ENCODE data around the gene LCE3A.
"Not testable (repeated sequence)": the region's sequence is repeated elsewhere in the genome, so short reads cannot be mapped to it uniquely, and the experiment has no call there.

Gene LCE3A, protein sequence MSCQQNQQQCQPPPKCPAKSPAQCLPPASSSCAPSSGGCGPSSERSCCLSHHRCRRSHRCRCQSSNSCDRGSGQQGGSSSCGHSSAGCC

DNA sequence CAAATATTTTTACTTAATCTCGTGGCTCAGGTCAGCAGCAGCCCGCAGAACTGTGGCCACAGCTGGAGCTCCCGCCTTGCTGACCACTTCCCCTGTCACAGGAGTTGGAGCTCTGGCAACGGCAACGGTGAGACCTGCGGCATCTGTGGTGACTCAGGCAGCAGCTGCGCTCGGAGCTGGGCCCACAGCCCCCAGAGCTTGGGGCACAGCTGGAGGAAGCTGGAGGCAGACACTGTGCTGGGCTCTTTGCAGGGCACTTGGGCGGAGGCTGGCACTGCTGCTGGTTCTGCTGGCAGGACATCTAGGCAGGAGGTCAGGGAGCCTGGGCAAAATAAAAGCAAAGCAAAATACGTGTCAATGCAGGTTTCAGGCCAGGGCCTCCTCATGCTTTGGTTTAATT is at the start of gene LCE3A:
Gene LCE3A, minus strand, starts transcription at position 301 of the 400 bp plus-strand sequence. Its CDS starts 0 bp downstream, at position 301.
- no peak for DNase-seq

DNA sequence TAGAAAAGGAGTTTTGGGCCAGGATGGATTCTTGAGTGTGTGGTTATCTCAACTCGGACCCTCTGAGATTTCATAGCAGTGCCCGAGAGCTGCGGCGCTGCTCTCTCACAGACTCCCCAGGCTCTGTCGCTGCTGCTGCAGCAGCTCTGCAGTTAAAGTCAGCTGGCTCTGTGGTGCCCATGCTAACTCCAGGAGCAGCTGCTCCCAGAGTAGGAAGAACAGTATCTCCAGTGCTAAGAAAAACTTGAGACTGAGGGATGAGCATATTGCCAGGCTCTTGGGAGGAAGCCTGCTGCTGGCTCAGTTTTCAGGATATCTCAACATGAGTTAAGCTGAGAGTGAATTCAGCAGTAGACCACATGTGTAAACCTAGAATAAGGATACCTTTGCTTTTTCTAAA is 44.7 kb upstream of the LCE3A start:
- DNase-seq: no peak

DNA sequence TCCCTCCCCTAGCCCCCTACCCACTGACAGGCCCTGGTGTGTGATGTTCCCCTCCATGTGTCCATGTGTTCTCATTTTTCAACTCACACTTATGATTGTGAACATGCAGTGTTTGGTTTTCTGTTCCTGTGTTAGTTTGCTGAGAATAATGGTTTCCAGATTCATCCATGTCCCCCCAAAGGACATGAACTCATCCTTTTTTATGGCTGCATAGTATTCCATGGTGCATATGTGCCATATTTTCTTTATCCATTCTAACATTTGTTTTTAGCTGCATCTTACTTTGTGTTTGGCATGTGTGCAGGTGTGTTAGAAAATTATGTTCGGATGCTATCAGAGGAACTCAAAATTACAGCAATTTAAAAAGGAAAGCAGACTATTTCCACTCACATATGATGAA is 43.3 kb upstream of the LCE3A start:
- DNase-seq: not testable (repeated sequence)

DNA sequence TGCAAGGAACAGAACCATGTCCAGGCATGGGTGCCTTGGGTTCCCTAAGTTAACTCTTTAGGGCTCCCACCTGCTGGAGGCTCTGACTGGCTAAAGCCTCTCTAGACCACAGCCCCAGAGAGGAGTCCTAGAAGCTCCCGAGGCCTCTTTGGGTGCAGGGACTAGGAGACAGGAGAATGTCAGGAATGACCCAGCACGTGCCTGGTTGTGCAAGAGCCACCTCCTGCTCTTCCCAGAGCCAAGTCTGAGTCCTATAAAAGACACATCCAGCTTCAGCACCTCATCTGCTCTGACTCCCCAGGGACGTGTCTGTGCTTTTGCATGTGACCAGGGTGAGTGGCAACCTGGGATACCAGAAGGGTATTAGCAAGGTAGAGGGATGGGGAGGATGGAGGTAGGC is 40.2 kb upstream of the LCE3A start, which contains the start of gene LCE2D:
Gene LCE2D, plus strand, starts transcription at position 283 of the 400 bp plus-strand sequence. CDS start 726 bp downstream, outside the sequence.
- DNase-seq: no peak

DNA sequence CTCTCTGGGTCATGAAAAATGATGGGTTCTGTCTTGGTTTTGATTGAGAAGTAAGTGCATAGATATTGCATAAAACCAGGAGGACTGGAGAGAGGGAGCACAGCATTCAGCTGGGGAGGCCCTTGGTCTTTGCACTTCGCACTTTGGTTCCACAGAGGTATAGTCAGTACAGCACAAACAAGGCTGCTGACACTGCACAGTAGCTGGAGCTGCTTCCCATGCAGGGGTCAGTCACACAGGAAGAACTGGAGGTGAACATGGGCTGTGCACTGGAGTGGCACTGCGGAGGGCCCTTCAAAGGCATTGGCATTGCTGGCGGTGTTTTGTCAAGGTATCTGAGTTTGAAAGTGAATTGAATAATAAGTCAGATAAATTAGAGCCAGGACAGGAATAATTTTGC is 35.7 kb upstream of the LCE3A start:
- DNase-seq: no peak

DNA sequence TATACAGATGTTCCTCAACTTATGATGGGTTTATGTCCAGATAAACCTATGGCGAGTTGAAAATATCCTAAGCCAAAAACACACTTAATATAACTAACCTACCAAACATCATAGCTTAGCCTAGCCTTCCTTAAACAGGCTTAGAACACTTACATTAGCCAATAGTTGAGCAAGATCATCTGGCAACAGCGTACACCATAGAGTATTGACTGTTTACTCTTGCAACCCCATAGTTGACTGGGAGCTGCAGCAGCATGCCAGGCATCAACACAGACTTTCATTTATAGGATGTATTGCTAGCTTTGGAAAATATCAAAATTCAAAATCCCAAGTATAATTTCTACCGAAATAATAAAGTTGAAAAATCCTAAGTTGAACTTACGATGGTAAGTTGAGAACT is 34.8 kb upstream of the LCE3A start:
- DNase-seq: no peak

DNA sequence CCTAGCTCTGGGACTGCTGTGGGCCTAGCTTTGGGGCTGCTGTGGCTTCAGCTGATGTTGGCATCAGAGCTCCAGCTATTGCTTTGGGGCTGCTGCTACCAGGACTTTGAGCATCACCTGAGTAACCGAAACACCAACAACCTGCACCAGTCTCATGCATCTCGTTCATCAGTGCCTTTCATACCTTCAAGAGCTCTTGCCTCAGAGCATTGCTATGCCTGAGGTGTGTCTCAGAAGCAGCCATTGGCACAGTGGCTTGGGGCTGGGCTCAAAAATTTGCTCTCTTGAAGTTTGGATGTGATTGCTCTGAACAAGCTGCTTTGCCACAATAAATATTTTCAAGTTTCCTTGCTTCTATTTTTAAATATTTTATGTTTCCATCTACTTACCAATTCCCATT is 33.6 kb upstream of the LCE3A start:
- DNase-seq: no peak

DNA sequence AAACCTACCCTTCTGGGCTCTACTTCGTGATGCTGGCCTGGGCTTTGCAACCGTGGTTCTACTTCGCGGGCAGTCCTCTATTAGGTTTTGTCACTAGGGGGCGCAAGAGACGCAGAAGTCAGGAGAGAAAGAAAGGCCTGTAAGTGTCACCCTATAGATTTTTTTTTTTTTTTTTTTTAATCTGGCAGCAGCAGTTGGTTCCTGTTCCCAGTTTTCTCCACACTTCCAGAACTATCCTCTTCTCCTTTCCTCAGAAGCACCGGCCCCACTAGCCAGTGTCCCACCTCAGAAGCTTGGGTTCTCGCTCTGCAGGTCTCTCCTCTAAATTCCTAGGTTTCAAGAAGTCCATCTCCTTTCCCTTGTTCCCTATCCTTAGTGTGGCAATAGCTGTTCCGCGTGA is 31.2 kb upstream of the LCE3A start:
- DNase-seq: no peak

DNA sequence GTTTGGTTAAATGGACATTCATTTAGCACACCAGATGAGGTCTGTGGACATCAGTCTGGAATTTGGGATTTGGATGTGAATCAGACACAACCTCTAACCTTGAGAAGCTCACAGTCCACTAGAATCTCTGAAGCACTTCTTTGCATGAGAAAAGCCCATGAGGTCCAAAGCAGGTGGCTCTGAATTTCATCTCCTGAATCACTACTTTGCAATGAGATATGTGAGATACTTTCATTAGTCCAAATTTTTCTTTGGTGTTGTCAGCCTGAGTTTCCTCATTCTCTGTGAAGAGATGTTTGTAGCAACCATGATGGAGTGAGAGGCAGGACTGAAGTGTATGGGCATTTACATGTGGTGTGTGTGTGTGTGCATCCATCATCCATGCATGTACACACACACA is 23.8 kb upstream of the LCE3A start:
- DNase-seq: no peak

DNA sequence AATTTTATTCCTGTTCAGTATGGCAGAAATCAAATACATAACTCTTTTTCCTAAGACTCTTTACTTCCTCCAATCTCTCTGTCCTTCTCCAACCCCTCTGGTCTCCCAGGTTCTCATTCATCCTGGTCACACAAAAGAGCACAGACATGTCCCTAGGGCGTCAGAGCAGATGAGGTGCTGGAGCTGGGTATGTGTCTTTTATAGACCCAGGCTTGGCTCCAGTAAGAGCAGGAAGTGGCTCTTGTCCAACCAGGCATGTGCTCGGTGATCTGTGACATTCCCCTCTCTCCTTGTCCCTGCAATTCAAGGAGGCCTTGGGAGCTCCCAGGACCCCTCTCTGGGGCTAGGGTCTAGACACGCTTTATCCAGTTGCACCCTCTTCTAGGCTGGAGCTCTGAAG is 22.2 kb upstream of the LCE3A start:
- DNase-seq: no peak

DNA sequence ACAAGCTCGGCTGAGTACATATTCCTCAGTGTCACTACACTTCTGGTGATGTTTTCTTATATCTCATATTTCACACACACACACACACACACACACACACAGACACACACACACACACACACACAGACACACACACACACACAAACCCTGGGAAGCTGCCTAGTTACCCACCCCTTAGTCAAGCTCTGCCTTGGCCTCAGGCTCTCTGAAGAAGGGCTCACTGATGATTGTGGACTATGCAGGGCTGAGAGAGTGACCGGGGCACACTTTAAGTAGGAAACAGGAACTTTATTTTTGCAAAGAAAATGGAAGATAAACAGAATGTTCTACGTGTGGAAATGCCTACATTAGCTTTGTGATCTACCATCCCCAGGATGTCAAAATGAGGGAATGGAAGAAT is 21.0 kb upstream of the LCE3A start:
- no peak for DNase-seq

DNA sequence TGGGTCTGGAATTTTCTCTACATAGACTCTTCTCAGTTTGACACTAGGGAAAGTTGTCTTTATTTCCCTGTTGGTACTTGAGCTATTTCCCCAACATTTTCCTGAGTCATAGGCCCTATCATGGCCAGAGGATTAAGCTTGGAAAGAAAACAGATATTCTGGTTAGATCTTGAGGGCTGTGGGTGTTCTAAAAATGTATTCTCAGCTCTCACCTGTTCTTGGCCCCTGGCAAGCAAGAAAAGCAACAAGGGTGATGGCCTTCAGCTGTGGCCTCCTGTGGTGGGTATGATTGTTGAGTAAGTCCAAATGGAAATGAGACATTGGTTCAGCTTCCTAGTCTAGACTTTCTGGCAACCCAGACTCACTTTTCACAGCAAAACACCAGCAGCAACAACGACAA is 17.4 kb upstream of the LCE3A start:
- no peak for DNase-seq

DNA sequence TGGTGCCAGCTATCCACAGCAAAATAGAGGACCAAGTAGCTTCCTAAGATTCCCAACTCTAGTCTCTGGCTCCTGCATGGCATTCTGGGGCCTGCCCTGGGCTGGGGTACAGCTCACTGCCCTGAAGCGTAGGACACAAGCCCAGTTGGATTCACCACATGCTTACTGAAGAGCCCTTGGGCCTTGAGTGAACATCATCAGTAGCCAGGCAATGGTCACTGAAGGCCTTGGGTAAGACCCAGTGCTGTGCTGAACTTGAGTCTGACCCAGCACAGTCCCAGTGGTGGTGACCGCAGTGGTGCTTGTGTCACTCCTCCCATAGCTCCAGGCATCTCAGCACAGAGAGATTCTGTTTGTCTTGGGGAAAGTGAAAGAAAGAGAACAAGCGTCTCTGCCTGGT is 7.7 kb upstream of the LCE3A start:
- no peak for DNase-seq

DNA sequence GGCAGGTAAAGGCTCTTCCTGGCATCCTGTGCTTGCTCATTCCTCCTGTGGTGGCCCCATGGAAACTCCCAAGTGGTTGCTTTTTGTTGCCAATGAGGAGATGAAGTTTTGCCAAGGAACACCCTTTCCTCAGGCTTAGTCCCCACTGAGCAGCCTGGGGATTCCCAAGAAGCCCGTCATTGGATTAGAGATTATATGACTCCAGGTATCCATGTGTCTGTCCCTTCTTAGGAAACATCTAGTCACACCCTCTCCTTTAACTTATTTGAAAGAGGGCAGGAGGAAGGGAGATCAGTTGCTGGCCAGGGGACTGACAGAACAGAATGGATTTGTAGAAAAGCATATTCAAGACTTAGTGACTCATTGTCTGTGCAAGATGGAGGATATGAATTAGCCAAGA is 3.8 kb upstream of the LCE3A start:
- no peak for DNase-seq

DNA sequence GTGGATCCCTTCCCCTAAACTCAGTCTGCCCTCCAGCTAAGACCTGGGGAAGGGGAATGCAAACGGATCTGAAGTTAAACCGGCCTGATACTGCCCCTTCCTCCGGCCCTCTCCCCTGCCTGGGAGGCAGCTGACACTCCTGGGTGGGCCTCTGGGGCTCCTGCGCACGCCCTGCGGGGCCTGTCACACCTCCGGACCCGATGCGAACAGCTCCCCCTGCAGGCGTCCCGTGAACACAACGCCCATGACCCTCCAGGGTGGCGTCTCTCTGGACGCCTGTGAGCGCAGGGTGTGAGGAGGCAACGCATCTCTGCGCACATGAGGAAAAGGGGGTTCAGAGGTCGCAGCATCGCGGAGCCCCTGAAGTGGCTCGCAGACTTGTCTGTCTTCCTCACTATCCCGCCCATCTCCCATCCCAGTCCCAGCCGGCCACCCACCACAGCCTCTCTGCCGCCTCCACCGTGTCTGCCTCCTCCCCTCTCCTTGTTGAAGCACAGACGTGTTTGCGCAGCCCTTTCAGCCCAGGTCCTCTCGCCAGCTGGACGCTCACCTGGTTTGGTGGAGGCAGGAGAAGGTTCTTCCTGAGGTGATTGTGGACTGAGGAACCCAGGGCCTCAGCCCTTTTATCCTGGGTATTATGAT is 421 bp upstream of the LCE3A start:
- no peak for DNase-seq

DNA sequence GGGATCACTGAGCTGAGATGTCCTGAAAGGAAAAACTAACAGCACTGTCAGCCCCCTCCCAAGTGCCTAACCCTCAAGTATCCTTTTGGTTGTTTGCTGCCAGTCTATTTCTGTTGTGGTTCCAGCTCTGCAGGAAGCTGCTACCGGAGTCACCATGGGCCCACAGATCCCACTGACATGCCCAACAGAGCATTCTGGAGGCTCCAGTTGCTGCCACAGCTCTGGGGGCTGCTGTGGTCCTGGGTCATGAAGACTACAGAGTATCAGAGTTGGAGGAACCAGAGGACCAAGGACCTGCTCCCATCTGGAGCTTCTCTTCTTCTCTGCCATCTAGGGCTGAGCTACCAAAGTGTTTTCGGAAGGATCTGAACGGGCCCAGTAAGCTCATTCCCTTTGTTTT is 910 bp downstream of the LCE3A start:
- DNase-seq: no peak

DNA sequence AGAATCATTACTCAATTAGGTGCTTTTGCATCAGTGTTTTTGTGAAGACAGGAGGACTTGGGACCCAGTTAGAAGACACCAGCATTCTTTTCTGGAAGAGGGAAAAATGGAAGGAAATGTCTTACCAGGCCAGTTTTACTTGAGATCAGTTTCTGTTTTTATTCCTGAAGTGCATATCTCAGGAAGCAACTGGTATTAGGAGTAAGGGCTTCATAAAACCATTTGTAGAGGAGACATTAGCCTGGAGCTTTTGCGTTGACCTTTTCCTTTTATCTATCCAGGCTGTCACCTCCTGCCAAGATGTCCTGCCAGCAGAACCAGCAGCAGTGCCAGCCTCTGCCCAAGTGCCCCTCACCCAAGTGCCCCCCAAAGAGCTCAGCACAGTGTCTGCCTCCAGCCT is 9.4 kb downstream of the LCE3A start, which contains the start of gene LCE3B:
Gene LCE3B, plus strand, starts transcription at position 301 of the 400 bp plus-strand sequence. Its CDS starts 0 bp downstream, at position 301.
- no peak for DNase-seq

DNA sequence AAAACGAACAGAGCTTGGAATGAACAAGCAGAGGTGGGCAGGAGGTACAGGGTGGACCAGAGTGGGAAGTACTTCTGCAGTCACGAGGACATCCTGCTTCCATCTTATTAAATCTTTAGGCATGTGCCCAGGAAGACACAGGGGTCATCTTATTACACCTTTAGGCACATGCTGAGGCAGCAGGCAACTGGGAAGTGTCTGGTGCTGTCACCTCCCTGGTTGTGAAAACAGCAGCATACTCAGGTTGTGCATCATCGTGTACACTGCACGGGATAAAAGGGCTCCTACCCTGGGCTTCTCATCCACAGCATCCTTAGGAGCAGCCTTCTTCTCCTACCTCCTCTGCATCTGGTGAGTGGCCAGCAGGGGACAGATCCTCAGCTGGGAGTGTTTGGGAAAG is 23.0 kb downstream of the LCE3A start, which contains the start of gene LCE3C:
Gene LCE3C, plus strand, starts transcription at position 301 of the 400 bp plus-strand sequence. CDS start 498 bp downstream, outside the sequence.
- DNase-seq: no peak

DNA sequence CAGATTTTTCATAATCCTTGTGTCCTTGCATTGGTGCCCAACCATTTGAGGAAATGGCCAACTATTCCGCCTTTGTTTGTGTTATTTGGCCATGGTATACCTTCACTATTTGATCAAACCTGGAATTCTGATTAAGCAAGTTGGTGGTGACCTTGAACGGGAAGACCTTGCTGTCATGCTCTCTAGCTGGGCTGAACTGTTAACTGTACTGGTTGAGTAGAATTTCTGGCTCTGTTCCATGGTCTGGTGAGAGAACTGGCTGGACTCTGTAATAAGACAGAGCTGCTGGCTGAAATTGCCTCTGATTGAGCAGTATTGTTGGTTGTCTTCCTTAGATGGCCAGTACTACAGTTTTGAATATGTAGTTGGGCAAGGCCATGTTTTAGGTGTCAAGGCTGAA is 25.9 kb downstream of the LCE3A start:
- no peak for DNase-seq

DNA sequence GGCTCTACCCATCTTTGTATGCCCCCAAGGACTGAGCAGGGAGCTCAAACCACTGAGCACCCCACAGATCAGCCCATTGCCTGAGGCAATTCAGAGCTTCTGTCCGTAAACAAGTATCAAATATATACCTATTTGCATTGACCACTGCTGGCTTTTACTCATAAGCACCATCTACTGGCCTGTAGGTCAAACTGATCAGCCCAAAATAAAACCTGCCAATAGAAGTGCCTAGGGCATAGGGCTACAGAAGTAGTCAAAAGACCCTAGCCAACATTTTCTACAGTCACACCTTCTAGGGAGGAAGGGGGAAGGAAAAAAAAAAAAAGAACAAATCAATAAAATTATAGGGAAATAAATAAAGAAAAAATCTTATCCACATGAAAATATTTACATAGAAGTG is 37.3 kb downstream of the LCE3A start:
- no peak for DNase-seq

DNA sequence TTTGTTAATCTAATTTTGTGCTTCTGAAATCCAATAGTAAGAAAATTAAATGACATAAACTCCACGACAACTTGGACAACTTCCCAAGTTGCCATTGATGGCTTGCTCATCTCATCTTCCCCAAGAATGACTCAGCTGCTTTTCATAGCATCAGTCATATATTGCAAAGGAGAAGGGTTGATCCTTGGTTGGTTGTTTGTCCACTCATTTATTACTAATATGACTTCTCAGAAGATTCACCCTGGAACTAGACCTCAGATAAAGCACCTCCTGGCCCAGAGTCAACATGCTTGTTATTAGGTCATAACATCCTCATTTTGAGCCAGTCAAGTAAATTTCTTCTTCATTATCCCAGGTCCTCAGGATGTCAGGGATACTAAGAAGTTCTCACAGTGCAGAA is 40.3 kb downstream of the LCE3A start:
- DNase-seq: no peak

DNA sequence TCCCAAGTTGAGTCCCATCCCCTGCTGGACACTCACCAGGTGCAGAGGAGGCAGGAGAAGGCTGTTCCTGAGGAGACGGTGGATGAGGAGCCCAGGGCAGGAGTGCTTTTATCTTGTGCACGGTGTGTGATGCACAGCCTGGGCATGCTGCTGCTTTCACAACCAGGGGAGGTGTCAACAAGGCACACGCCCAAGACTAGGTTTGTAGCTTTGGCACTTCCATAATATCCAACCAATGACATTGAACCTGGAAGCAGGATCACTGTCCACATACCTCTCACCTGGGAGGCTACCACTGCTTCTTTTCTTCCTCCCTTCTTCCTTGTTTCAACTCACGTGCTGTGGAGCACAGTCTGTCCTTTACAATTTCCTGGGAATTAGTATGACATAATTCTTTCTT is 42.5 kb downstream of the LCE3A start, which contains the start of gene LCE3D:
Gene LCE3D, minus strand, starts transcription at position 84 of the 400 bp plus-strand sequence. CDS start 580 bp downstream, outside the sequence.
- no peak for DNase-seq

DNA sequence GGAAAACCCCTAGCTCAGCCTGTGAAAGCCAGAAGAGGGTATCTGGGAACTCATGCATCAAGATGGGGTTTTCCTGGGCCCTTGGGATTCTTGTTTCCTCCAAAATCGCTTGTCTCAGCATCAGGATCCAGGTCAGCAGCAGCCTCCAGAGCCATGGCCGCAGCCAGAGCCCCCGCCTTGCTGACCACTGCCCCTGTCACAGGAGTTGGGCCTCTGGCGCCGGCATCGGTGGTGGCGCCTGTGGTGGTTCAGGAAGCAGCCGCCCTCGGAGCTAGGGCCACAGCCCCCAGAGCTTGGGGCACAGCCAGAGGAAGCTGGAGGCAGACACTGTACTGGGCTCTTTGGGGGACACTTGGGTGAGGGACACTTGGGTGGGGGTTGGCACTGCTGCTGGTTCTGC is 43.4 kb downstream of the LCE3A start:
- DNase-seq: not testable (repeated sequence)

DNA sequence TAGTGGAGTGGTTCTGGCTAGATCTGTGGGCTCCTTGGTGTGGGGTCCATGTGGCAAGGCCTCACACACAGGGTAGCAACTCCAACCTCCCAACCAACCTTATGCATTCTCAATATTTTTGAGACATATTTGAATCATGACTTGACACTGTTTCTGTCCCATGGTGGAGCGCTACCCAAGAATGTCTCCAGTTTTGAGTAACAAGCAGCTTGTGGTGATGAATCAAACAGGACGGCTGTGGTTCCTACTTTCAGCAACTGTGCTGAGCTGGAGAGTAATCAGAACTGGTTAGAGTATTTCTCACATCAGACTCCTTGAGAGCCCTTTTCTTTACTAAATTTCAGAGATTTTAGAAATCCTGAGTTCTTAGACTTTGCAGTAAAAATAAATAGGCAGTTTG is 45.7 kb downstream of the LCE3A start:
- DNase-seq: no peak
